B cell (primary cell): ENCODE measurements around the gene PTPN1. TPM values are rescaled to one million over a fixed set of nuclear protein-coding genes. Genes with fewer than 3 reads are reported as not detected.

ENCODE experiments used
- ATAC-seq: fragments of 200-7000 bp; cut with Tn5 transposase; one replicate; pipeline ENCODE4 v1.10.0; 2021; ENCODE audit warnings: low read depth, mild to moderate bottlenecking, moderate number of reproducible peaks, moderate library complexity
- CTCF ChIA-PET: fragments of 350-600 bp; sonication (Branson Sonifier 250); formaldehyde crosslinking; loops from one replicate; lab custom pipeline; 2021; ENCODE audit warnings: antibody characterized with exemption, inconsistent platforms; lab: Charles Lee
- POLR2A ChIA-PET: fragments of 350-600 bp; sonication (Branson Sonifier 250); formaldehyde crosslinking; loops from one replicate; lab custom pipeline; 2021; ENCODE audit warnings: antibody characterized with exemption; lab: Charles Lee
- DNase-seq: peaks from one replicate; pipeline ENCODE4 v3.0.0; 2013
- H2AFZ ChIP-seq: 2 replicates; pipeline ENCODE4 v1.6.1; 2012; ENCODE audit warnings: mild to moderate bottlenecking, low read depth, low read length; ENCODE audit not compliant: insufficient read depth, poor library complexity, severe bottlenecking
- H3K27ac ChIP-seq, 2 donors: 1 replicate in 1 of 2; 2 replicates in 1 of 2; pipeline ENCODE4 v1.5.1; 2012 to 2013; ENCODE audit warnings: low read length in 2 of 2, mild to moderate bottlenecking in 2 of 2, moderate library complexity in 1 of 2
- H3K27me3 ChIP-seq, 4 experiments: fragments of 200-600 bp in 1 of 4; sonication (generic) in 1 of 4; replicated peaks in 1 of 4; 1 replicate in 2 of 4; 2 replicates in 2 of 4; pipeline versions ENCODE4 v1.6.1 to v1.7.0; 2013 to 2016; ENCODE audit warnings: low read length in 3 of 4, mild to moderate bottlenecking in 2 of 4, mixed read lengths in 1 of 4, moderate library complexity in 1 of 4; ENCODE audit not compliant: insufficient read depth in 4 of 4, control insufficient read depth in 3 of 4; ENCODE audit errors: control extremely low read depth in 1 of 4
- H3K36me3 ChIP-seq, 2 experiments: replicated peaks in 1 of 2; 1 replicate in 1 of 2; 2 replicates in 1 of 2; pipeline versions ENCODE4 v1.6.1 to v1.7.1; 2013; ENCODE audit warnings: low read length in 1 of 2; ENCODE audit not compliant: insufficient read depth in 2 of 2, control insufficient read depth in 1 of 2; ENCODE audit errors: control extremely low read depth in 1 of 2, extremely low read depth in 1 of 2
- H3K4me1 ChIP-seq, 2 donors: fragments of 200-600 bp in 1 of 2; sonication (generic) in 1 of 2; 1 replicate in 1 of 2; 2 replicates in 1 of 2; pipeline versions ENCODE4 v1.5.1 to v1.6.1; 2013 to 2017; ENCODE audit warnings: low read length in 2 of 2; ENCODE audit not compliant: control insufficient read depth in 2 of 2, insufficient read depth in 2 of 2
- H3K4me2 ChIP-seq: replicated peaks from 2 replicates; pipeline ENCODE3; 2012; ENCODE audit warnings: mild to moderate bottlenecking, low read depth, low read length; ENCODE audit not compliant: poor library complexity, severe bottlenecking
- H3K4me3 ChIP-seq, 5 experiments: fragments of 200-600 bp in 1 of 5; sonication (generic) in 1 of 5; 1 replicate in 3 of 5; 2 replicates in 2 of 5; pipeline versions ENCODE4 v1.5.1 to v1.7.0; 2011 to 2016; ENCODE audit warnings: low read length in 4 of 5, mild to moderate bottlenecking in 4 of 5, low read depth in 2 of 5, control low read depth in 1 of 5, moderate library complexity in 1 of 5; ENCODE audit not compliant: insufficient read depth in 1 of 5; ENCODE audit errors: control extremely low read depth in 1 of 5, extremely low read depth in 1 of 5
- H3K79me2 ChIP-seq: fragments of 200-600 bp; sonication (generic); one replicate; pipeline ENCODE4 v1.6.0; 2016; ENCODE audit warnings: low read length; ENCODE audit not compliant: control insufficient read depth, insufficient read depth
- H3K9ac ChIP-seq: fragments of 200-600 bp; sonication (generic); 2 replicates; pipeline ENCODE4 v1.6.1; 2017; ENCODE audit warnings: mild to moderate bottlenecking, low read length, moderate library complexity
- H3K9me3 ChIP-seq, 3 donors: one replicate each; pipeline versions ENCODE4 v1.6.1 to v1.7.1; 2013; ENCODE audit warnings: low read length in 2 of 3; ENCODE audit not compliant: control insufficient read depth in 2 of 3, insufficient read depth in 1 of 3; ENCODE audit errors: control extremely low read depth in 1 of 3
- H4K20me1 ChIP-seq: 2 replicates; pipeline ENCODE4 v1.6.0; 2012; ENCODE audit warnings: mild to moderate bottlenecking, low read length; ENCODE audit not compliant: insufficient read depth, control insufficient read depth, poor library complexity, severe bottlenecking
- H3K27ac Mint-ChIP-seq: one replicate; pipeline ENCODE4 v1.8.0; 2021; ENCODE audit warnings: mixed read lengths
- H3K27me3 Mint-ChIP-seq: one replicate; pipeline ENCODE4 v1.8.0; 2021; ENCODE audit warnings: mixed read lengths
- H3K4me1 Mint-ChIP-seq: one replicate; pipeline ENCODE4 v1.8.0; 2021; ENCODE audit warnings: mixed read lengths
- H3K4me3 Mint-ChIP-seq: one replicate; pipeline ENCODE4 v1.8.0; 2021; ENCODE audit warnings: mixed read lengths
- H3K9me3 Mint-ChIP-seq: one replicate; pipeline ENCODE4 v1.8.0; 2022; ENCODE audit warnings: mixed read lengths; ENCODE audit not compliant: insufficient read depth
- CTCF ChIP-seq: fragments of 200-600 bp; IDR thresholded peaks from one replicate; pipeline ENCODE4 v1.8.0; 2022; ENCODE audit warnings: antibody characterized with exemption, mild to moderate bottlenecking
- EZH2 ChIP-seq: IDR thresholded peaks from 2 replicates; pipeline ENCODE4 v1.6.1; 2012; ENCODE audit warnings: borderline replicate concordance, low read depth, mild to moderate bottlenecking, moderate library complexity, low read length; ENCODE audit not compliant: insufficient read depth, poor library complexity, severe bottlenecking
- WGBS: methylation state at CpG from one replicate; pipeline ENCODE4 v1.1.5; 2013; ENCODE audit warnings: missing lambda C conversion rate; ENCODE audit not compliant: insufficient coverage; 5-methylcytosine and 5-hydroxymethylcytosine counted together
- intact Hi-C: fragments of 100-400 bp; cut with micrococcal nuclease; formaldehyde crosslinking; loops from one replicate; pipeline ENCODE4 v1.10.0; 2022
- polyA plus RNA-seq: library from polyadenylated mRNA; depleted of rRNA; stranded (reverse); fragments of >200 nt; gene quantifications from 2 replicates; pipeline ENCODE4 v1.2.3, GENCODE V29; 2012
- total RNA-seq, 2 donors: library from RNA; stranded (reverse); fragments of 120-200 nt in 1 of 2; gene quantifications; 1 replicate in 1 of 2; 2 replicates in 1 of 2; pipeline versions ENCODE4 v1.2.3 to v1.2.4, GENCODE V29; 2013 to 2022

Gene PTPN1
- total and polyA plus RNA-seq, 2 donors (not counting 1 experiment from before 2014, with no cell fraction given): 77.4 to 134 TPM

GRCh38 chr20:50513169-50514034, 3.2 kb downstream of the PTPN1 start:
- Mint-ChIP-seq H3K4me1 (peaks cover 77% of the 10 kb centered on the region), H3K27me3 (no peaks in the 10 kb centered on the region), H3K27ac (peak overlapping the region; percentile 91), H3K4me3 (peak overlapping the region; percentile 98), H3K9me3 (no peaks in the 10 kb centered on the region)
- ChIA-PET CTCF (interaction anchor here (0.9 to 10.7 kb wide), 15 partner anchors 9 to 416 kb away, joined by 3 to 180 read pairs (median 6); no protein-coding TSS in a partner anchor), POLR2A (interaction anchor here (0.6 to 1.1 kb wide), 2 partner anchors 14 to 597 kb away, joined by 3 to 4 read pairs; no protein-coding TSS in a partner anchor)
- Histone ChIP-seq H3K27ac (peak overlapping the region; percentile 94 to 95), H4K20me1 (peaks cover 9% of the 10 kb centered on the region), H3K4me2 (peak overlapping the region; percentile 84), H3K9ac (peak overlapping the region; percentile 91), H3K9me3 (no peaks in the 10 kb centered on the region), H3K27me3 (no peaks in the 10 kb centered on the region), H3K4me3 (peak overlapping the region in 4 of 5 experiments; percentile 82 to 100 (median 97)), H3K36me3 (peaks cover 3 to 15% of the 10 kb centered on the region in 2 experiments), H2AFZ (no peak overlapping the region), H3K79me2 (peaks cover 86% of the 10 kb centered on the region), H3K4me1 (peaks cover 76% of the 10 kb centered on the region in 2 donors)
- DNase-seq (no peak), ATAC-seq (no peak)
- WGBS: no CpG with 5 or more reads among the region's 5 CpGs
- no peak for TF ChIP-seq CTCF
- TF ChIP-seq EZH2: no peak
- intact Hi-C loops: loop anchor here (10.0 kb wide), 1 partner anchor 1329 kb away; the partner anchor contains the start of gene STAU1
